Retinal pigment epithelial cell (primary cell): ENCODE data around the gene LAMB3.
A peak's percentile ranks its signal among the peaks of the same experiment; 100 is the strongest.

ENCODE experiments used
- DNase-seq: peaks from one replicate; pipeline ENCODE4 v3.0.0-alpha.2; 2010; ENCODE audit warnings: low read depth
- H3K4me3 ChIP-seq: 2 replicates; pipeline ENCODE4 v1.5.1; 2011; ENCODE audit warnings: mild to moderate bottlenecking, low read length, control low read depth, moderate library complexity
- CTCF ChIP-seq: conservative IDR thresholded peaks from 2 replicates; pipeline ENCODE4 v1.5.1; 2011; ENCODE audit warnings: low read depth, low read length, control low read depth, inconsistent platforms

Gene LAMB3

GRCh38 chr1:209689477-209689876, 37.3 kb upstream of the LAMB3 start:
- DNase-seq = no peak
- TF ChIP-seq CTCF = no peak
- no peak overlapping the region for H3K4me3 ChIP-seq

GRCh38 chr1:209688746-209689234, 36.6 kb upstream of the LAMB3 start:
- DNase-seq = no peak
- TF ChIP-seq CTCF = no peak
- no peak overlapping the region for H3K4me3 ChIP-seq

- no peak overlapping the region for H3K4me3 ChIP-seq
- DNase-seq = no peak
- no peak for TF ChIP-seq CTCF
These were observed 34.1 kb upstream of the LAMB3 start for GRCh38 chr1:209686322-209686721.

- DNase-seq = no peak
- no peak overlapping the region for H3K4me3 ChIP-seq
- no peak for TF ChIP-seq CTCF
These were observed 33.6 kb upstream of the LAMB3 start for GRCh38 chr1:209685821-209686220.

- H3K4me3 ChIP-seq = no peak overlapping the region
- no peak for DNase-seq
- no peak for TF ChIP-seq CTCF
These were observed 26.8 kb upstream of the LAMB3 start for GRCh38 chr1:209678981-209679539.

- no peak for TF ChIP-seq CTCF
- peak overlapping the region; percentile 42 for H3K4me3 ChIP-seq
- DNase-seq = no peak
These were observed 23.4 kb upstream of the LAMB3 start for GRCh38 chr1:209675565-209676154.

- peak; percentile 1 for TF ChIP-seq CTCF
- H3K4me3 ChIP-seq = peak within 1 kb of the TSS; percentile 42
- no peak for DNase-seq
These were observed 22.8 kb upstream of the LAMB3 start, which contains the start of gene G0S2 for GRCh38 chr1:209674957-209675564. Gene G0S2, plus strand, starts transcription at chr1:209675412. Its CDS starts 273 bp downstream, at chr1:209675685.
